DMS 273 treated with DMSO at 0.1 percent for 48 hours (cell line): ENCODE measurements around the gene NR1H2.
"Not testable (repeated sequence)": the region's sequence is repeated elsewhere in the genome, so short reads cannot be mapped to it uniquely, and the experiment has no call there.

Experiments used
- DNase-seq: peaks from one replicate; lab custom pipeline; 2025; lab: John Stamatoyannopoulos, UW

The NR1H2 gene

DNA sequence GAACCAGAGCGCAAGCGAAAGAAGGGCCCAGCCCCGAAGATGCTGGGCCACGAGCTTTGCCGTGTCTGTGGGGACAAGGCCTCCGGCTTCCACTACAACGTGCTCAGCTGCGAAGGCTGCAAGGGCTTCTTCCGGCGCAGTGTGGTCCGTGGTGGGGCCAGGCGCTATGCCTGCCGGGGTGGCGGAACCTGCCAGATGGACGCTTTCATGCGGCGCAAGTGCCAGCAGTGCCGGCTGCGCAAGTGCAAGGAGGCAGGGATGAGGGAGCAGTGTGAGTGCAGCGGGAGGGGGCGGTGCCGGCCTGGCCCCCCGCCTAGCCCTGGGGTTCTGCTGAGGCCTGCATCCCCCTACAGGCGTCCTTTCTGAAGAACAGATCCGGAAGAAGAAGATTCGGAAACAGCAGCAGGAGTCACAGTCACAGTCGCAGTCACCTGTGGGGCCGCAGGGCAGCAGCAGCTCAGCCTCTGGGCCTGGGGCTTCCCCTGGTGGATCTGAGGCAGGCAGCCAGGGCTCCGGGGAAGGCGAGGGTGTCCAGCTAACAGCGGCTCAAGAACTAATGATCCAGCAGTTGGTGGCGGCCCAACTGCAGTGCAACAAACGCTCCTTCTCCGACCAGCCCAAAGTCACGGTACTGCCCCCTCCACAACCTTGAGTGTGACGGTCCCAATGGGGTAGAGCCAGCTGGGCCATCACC lies 2.1 kb downstream of the NR1H2 start:
- no peak for DNase-seq

DNA sequence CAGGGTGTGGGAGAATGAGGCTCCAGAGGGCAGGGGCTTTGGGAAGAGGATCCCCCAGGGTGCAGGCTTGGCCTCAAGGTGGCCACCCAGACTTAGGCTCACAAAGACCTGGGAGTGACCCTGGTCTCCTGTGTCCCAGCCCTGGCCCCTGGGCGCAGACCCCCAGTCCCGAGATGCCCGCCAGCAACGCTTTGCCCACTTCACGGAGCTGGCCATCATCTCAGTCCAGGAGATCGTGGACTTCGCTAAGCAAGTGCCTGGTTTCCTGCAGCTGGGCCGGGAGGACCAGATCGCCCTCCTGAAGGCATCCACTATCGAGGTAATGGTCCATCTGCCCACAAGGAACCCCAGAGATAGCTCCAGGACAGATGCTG lies 2.6 kb downstream of the NR1H2 start:
- DNase-seq = no peak

DNA sequence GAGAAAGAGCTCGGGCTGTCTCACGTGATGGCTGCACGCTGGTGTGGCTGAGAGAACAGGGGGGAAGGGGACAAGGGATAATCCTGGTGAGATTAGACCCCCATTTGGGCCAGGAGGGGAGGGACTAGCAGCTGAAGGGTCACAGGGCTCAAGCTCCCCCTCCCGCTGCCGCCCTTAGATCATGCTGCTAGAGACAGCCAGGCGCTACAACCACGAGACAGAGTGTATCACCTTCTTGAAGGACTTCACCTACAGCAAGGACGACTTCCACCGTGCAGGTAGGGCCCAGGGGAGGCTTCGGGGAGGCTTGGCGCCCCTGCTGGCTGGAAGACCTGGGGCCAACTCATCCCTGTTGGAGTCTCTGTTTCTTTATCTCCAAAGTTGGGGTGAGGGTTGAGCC lies 3.3 kb downstream of the NR1H2 start:
- DNase-seq = no peak

DNA sequence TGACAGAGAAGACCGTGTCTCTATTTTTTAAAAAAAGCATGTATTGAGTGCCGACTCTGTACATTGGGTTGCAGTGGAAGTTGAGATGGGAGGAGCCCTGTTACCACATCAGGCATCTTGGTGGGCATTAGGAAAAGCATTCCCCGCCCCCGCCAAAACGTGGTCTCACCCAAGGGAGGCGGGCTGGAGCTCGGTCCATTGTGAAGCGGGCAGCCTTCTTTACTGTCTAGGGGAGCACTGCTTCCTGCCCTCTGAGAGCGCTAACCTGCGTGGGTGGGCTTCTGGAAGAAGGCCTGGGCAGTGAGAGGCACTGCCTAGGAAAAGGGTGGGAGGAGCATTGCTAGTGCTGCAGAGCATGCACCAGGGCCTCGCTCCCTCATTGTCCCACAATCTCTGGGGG lies 3.9 kb downstream of the NR1H2 start:
- DNase-seq = no peak

DNA sequence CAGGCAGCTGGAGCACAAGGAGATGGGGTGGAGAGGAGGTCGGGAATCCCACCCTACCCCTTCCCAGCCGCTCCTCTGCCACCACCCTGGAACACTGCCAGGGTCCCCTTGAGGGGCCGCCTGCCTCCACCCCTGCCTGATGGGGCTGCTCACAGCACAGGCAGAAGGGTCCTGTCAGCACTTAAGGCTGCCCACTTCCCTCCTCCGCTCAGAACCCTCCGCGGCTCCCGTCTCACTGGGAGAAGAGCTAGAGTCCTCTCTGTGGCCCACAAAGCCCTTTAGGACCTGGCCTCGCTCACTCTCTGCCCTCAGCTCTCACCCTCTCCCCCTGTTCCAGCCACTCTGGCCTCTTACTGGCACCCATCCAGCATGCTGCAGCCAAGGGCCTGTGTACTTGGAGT lies 4.5 kb downstream of the NR1H2 start:
- DNase-seq = no peak

DNA sequence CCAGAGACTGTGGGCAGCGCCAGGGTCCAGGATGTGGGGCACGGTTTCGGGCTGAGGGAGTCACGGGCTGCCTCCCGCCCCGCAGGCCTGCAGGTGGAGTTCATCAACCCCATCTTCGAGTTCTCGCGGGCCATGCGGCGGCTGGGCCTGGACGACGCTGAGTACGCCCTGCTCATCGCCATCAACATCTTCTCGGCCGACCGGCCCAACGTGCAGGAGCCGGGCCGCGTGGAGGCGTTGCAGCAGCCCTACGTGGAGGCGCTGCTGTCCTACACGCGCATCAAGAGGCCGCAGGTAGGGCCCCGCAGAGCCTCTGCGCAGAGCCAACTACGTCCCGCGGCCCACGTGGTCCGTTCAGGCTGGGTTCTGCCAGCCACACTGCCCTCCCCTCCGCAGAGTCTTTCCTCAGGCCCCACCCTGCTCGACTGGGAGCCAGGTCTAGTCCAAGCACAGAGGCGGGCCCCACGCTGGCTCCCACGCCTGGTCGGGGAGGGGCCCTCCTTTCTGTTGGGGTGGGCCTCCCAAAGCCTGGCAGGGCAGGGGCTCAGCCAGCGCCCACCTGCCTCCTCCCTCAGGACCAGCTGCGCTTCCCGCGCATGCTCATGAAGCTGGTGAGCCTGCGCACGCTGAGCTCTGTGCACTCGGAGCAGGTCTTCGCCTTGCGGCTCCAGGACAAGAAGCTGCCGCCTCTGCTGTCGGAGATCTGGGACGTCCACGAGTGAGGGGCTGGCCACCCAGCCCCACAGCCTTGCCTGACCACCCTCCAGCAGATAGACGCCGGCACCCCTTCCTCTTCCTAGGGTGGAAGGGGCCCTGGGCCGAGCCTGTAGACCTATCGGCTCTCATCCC lies 5.8 kb downstream of the NR1H2 start:
- no peak for DNase-seq

DNA sequence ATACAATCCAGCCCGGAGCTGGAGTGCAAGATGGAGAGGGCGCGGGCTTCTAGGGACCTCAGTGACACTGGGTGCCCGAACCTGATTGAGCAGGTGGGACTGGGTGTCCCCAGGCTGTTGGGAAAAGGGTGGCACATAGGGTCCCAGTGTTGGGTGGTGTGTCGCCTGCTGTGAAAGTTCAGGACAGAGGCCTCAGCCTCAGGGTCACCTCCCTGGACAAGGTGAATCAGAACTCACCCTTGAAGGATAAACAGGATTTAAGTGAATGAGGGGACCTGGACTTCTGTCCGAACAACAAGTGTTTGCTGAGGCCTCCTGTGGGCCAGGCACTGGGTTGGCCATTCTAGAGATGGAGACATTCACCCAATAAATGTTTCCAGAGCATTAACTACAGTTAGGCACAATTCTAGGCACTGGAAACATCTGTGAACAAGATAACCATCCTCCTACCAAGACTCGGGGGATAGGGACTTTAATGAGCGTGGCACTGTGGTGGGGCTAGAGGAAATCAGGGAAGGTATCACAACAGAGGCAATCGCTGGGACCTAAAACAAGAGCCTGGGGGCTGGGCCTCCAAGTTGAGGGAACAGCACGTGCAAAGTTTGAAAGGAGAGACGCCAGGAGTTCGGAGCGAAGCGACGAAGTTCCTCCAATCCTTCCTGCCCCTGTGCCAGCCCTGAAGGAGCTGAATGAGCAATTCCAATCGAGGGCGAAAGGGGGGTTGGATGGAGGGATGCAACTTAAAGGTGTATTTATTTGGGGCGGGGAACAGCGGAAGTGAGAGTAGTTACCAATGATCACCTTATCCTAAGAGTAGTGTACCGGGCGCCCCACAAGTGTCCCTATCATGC lies 7.0 kb downstream of the NR1H2 start:
- peak; percentile 32 for DNase-seq

GRCh38 chr19:50383852-50384684 lies 7.8 kb downstream of the NR1H2 start, which contains the start of gene POLD1:
Gene POLD1 (plus strand): TSS chr19:50384347. CDS start chr19:50398852, 14,505 bp downstream.
- peak; percentile 95 for DNase-seq

GRCh38 chr19:50384685-50385535 lies 8.7 kb downstream of the NR1H2 start:
- DNase-seq = no peak

DNA sequence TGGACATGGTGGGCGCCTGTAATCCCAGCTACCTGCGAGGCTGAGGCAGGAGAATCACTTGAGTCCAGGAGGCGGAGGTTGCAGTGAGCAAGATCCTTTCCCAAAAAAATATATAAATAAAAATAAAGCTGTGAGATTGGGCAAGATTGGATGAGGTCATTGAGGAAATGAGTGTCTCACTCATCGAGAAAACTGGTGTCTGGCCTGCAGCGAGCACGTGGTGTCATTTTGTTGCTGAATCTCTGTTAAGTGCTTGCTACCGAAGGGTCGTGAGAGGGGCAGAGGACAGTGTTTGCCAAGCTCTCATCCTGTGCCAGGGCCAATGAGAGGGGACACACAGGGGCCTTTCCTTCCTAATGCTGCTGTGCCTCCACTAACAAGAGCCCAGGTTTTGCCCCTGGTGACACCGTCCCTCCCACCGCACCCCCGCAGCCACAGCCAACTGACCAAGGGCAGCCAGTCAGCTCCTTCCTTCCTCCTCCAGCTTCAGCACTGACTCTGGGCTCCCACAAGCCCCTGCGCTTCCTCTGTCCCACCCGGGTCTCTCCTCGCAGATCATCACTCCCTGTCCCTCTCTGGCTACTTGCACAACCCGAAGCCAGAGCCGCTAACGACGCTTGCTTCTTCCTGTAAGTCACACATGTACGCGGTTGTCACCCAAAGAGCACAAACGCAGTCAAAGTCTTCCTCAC lies 11.1 kb downstream of the NR1H2 start:
- DNase-seq = no peak

- DNase-seq = no peak
These were observed 11.6 kb downstream of the NR1H2 start for GRCh38 chr19:50387868-50388245.

DNA sequence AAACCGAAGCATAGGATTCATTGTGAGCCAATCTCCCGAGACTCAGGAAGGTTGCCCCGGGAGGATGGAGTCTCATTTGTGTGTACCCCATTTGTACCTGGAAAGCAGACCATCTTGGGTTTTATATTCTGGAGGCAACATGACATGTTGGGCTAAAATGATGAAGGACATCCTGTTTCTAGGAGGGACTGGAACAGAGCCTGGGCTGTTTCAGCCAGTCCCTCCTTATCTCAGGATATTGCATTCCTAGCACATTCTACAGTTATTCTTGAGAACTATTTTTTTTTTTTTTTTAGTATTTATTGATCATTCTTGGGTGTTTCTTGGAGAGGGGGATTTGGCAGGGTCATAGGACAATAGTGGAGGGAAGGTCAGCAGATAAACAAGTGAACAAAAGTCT lies 14.0 kb downstream of the NR1H2 start:
- DNase-seq = not testable (repeated sequence)

GRCh38 chr19:50390952-50391351 lies 14.7 kb downstream of the NR1H2 start:
- DNase-seq = not testable (repeated sequence)

DNA sequence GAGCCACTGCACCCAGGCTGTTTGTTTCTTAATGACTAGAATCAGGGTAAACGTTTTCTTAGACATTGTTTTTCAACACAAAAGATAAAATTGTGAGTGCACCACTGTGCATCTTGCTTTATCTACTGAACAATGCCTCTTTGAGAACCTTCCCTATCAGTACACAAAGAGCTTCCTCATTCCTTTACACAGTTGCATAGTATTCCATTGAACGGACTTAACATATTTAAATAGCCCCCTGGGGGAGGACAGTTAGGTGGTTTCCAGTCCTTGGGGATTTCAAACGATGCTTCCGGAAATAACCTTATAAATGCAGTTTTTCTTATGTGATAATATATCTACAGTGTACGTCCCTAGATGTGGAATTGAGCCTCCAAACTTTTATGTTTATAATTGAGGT lies 16.5 kb downstream of the NR1H2 start:
- DNase-seq = no peak

DNA sequence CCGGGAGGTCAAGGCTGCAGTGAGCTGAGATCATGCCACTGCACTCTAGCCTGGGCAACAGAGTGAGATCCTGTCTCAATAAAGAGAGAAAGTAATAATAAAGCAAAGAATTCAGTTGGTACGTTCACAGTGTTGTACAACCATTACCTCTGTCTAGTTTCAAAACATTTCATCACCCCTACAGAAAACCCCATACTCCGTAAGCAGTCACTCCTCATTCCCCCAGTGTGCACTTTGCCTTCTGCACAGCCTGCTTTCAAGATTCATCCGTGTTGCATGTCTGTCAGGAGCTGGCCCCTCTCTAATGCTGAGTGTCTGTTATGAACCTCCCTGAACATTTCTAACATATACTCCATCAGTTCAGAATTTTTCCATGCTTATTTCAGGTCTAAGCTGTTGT lies 17.3 kb downstream of the NR1H2 start:
- DNase-seq = no peak

DNA sequence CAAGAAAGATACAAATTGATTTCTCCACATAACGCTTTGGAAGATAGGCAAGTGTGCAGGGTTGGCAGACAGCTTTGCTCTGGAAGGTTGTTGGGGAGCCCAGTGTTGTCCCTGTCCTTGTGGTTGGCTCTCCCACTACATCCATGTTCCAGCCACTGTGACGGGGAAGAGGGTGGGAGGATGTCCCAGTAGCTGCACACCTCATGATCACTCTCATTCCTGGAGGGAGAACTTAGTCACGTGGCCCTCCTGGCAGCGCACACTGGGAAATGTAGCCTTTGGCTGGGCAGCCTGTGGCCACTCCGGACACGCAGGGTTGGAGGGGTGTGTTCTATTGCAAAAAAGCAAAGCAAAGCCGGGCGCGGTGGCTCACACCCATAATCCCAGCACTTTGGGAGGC lies 17.8 kb downstream of the NR1H2 start:
- no peak for DNase-seq

DNA sequence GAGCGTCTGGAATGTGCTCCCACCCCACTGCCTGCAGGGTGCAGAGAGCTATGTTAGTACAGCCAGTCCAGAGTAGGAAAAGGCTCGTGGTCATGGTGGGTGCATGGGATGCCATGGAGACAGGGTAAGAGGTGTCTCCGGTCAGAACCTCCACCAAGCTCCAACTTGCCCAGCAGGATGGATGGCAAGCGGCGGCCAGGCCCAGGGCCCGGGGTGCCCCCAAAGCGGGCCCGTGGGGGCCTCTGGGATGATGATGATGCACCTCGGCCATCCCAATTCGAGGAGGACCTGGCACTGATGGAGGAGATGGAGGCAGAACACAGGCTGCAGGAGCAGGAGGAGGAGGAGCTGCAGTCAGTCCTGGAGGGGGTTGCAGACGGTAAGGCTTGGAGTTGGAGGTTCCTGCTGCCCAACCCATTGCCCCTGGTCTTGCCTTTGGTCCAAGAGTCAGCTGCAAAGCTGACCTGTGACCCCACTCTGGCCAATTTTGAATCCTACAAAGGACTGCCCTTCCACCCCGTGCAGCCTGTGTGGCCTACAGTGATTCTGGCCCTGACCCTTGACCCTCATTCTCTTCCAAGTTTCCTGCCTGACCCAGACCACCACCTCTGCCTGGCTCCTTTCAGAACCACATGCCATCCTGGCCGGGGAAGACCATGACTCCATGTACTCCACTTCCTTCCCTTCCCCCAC lies 22.6 kb downstream of the NR1H2 start:
- no peak for DNase-seq

- no peak for DNase-seq
These were observed 23.1 kb downstream of the NR1H2 start for GRCh38 chr19:50399368-50399745.

- no peak for DNase-seq
These were observed 25.6 kb downstream of the NR1H2 start for GRCh38 chr19:50401605-50402450.
